Sigmoid colon (tissue), 7 donors: Measurements from ENCODE around the gene IGLON5. TPM values are rescaled to one million over a fixed set of nuclear protein-coding genes. Genes with fewer than 3 reads are reported as not detected.
A peak's percentile ranks its signal among the peaks of the same experiment; 100 is the strongest.

Experiments used
- DNase-seq: peaks from one replicate; pipeline ENCODE4 v3.0.0-alpha.2; 2019
- H3K27ac ChIP-seq, 4 donors: fragments of 200-600 bp; sonication (generic); one replicate each; pipeline ENCODE4 v1.5.1; 2016 to 2019; ENCODE audit warnings: mild to moderate bottlenecking in 1 of 4
- H3K27me3 ChIP-seq, 3 donors: fragments of 200-600 bp; sonication (generic); one replicate each; pipeline ENCODE4 v1.5.1; 2019; ENCODE audit warnings: mild to moderate bottlenecking in 1 of 3
- H3K36me3 ChIP-seq, 4 donors: fragments of 200-600 bp; sonication (generic); one replicate each; pipeline ENCODE4 v1.5.1; 2016 to 2019
- H3K4me1 ChIP-seq, 4 donors: fragments of 200-600 bp; sonication (generic); one replicate each; pipeline ENCODE4 v1.5.1; 2017 to 2019
- H3K4me3 ChIP-seq, 4 donors: fragments of 200-600 bp; sonication (generic); one replicate each; pipeline ENCODE4 v1.5.1; 2017 to 2019; ENCODE audit warnings: mild to moderate bottlenecking in 2 of 4, moderate library complexity in 1 of 4
- H3K9me3 ChIP-seq, 4 donors: fragments of 200-600 bp in 3 of 4; sonication (generic) in 3 of 4; one replicate each; pipeline versions ENCODE4 v1.5.1 to v1.6.1; 2013 to 2019
- CTCF ChIP-seq, 4 experiments: fragments of 450-650 bp in 3 of 4; fragments of 200-600 bp in 1 of 4; IDR thresholded peaks; one replicate each; pipeline ENCODE4 v1.5.1; 2016 to 2019; ENCODE audit warnings: antibody characterized with exemption in 4 of 4, mild to moderate bottlenecking in 3 of 4, moderate library complexity in 2 of 4
- EP300 ChIP-seq, 4 donors: sonication (generic); formaldehyde crosslinking; IDR thresholded peaks; one replicate each; pipeline ENCODE4 v1.6.1; 2017; ENCODE audit warnings: antibody characterized with exemption in 4 of 4
- POLR2A ChIP-seq, 2 donors: fragments of 450-650 bp; IDR thresholded peaks; one replicate each; pipeline ENCODE4 v1.6.1; 2016; ENCODE audit warnings: antibody characterized with exemption in 2 of 2, mild to moderate bottlenecking in 2 of 2, moderate library complexity in 2 of 2
- POLR2AphosphoS5 ChIP-seq, 4 donors: sonication (generic); formaldehyde crosslinking; IDR thresholded peaks; one replicate each; pipeline ENCODE4 v1.6.1; 2017; ENCODE audit warnings: antibody characterized with exemption in 4 of 4
- WGBS, 2 donors: extraction: QIAGEN DNeasy Blood & Tissue Kit; methylation state at CpG; one replicate each; pipeline ENCODE4 v1.1.7; 2013; 5-methylcytosine and 5-hydroxymethylcytosine counted together
- intact Hi-C: fragments of 100-400 bp; cut with DNase I; formaldehyde crosslinking; loops from one replicate; pipeline ENCODE4 v1.15.1; 2023
- polyA plus RNA-seq, 3 donors: library from polyadenylated mRNA; stranded (reverse); fragments of 200-250 nt; gene quantifications; one replicate each; pipeline ENCODE4 v1.2.3, GENCODE V29; 2013
- total RNA-seq, 4 donors: library from RNA; depleted of rRNA; stranded (reverse); fragments of >200 nt; gene quantifications; one replicate each; pipeline ENCODE4 v1.1.0, GENCODE V29; 2016
- donor health status: healthy with polysubstance abuse.
- donor health status: Bipolar disorder and iron deficiency.
- donor health status: healthy.

The IGLON5 gene
- total and polyA plus RNA-seq, 7 donors, result 0.26 to 1.4 TPM; not detected in 5

- intact Hi-C loops, result no loop called here
- Histone ChIP-seq H3K27me3 (peaks cover 2 to 15% (median 13%) of the 10 kb centered on the region in 3 donors), H3K9me3 (peaks cover 0 to 4% (median 0%) of the 10 kb centered on the region in 4 donors), H3K36me3 (no peaks in the 10 kb centered on the region), H3K27ac (no peak overlapping the region), H3K4me3 (no peak overlapping the region), H3K4me1 (peaks cover 0 to 8% (median 6%) of the 10 kb centered on the region in 4 donors)
- WGBS, 2 donors, result 90 to 93% methylated on average over 13 of the region's 13 CpGs
- TF ChIP-seq EP300 (IDR thresholded peaks at IDR 0.05) (no peak), CTCF (IDR thresholded peaks at IDR 0.05) (no peak), POLR2AphosphoS5 (IDR thresholded peaks at IDR 0.05) (no peak), POLR2A (IDR thresholded peaks at IDR 0.05) (no peak)
- no peak for DNase-seq
These were observed 22.5 kb downstream of the IGLON5 start for GRCh38 chr19:51333836-51334460.

- WGBS, 2 donors, result 96 to 97% methylated on average over 13 of the region's 13 CpGs
- H3K27ac ChIP-seq, result no peak overlapping the region
- no peak for TF ChIP-seq CTCF (IDR thresholded peaks at IDR 0.05)
- TF ChIP-seq POLR2AphosphoS5 (IDR thresholded peaks at IDR 0.05), result no peak
- TF ChIP-seq EP300 (IDR thresholded peaks at IDR 0.05), result no peak
- no peak for TF ChIP-seq POLR2A (IDR thresholded peaks at IDR 0.05)
- peaks cover 0 to 25% (median 18%) of the 10 kb centered on the region in 4 donors for H3K4me1 ChIP-seq
- no peaks in the 10 kb centered on the region for H3K9me3 ChIP-seq
- no peaks in the 10 kb centered on the region for H3K36me3 ChIP-seq
- intact Hi-C loops, result loop anchor here (5.0 kb wide), 2 partner anchors 235 to 550 kb away; partner anchors contain the start of genes ZNF175 and ZNF577
- no peak for DNase-seq
- no peak overlapping the region for H3K4me3 ChIP-seq
- no peaks in the 10 kb centered on the region for H3K27me3 ChIP-seq
These were observed 25.9 kb downstream of the IGLON5 start for GRCh38 chr19:51337141-51337860.

- no peak for DNase-seq
- Histone ChIP-seq H3K27me3 (no peaks in the 10 kb centered on the region), H3K27ac (no peak overlapping the region), H3K4me1 (peaks cover 0 to 25% (median 18%) of the 10 kb centered on the region in 4 donors), H3K4me3 (no peak overlapping the region), H3K9me3 (no peaks in the 10 kb centered on the region), H3K36me3 (no peaks in the 10 kb centered on the region)
- TF ChIP-seq POLR2AphosphoS5 (IDR thresholded peaks at IDR 0.05) (no peak), EP300 (IDR thresholded peaks at IDR 0.05) (no peak), POLR2A (IDR thresholded peaks at IDR 0.05) (no peak)
- intact Hi-C loops, result loop anchor here (1.0 to 5.0 kb wide), 4 partner anchors 56 to 549 kb away; partner anchors contain the start of genes ZNF175 and ZNF577
- WGBS, 2 donors, result 84 to 88% methylated on average over 19 of the region's 19 CpGs
These were observed 26.6 kb downstream of the IGLON5 start for GRCh38 chr19:51337861-51338562.

- no peaks in the 10 kb centered on the region for H3K27me3 ChIP-seq
- peak; percentile 77 to 87 (median 80) for TF ChIP-seq CTCF (IDR thresholded peaks at IDR 0.05)
- TF ChIP-seq POLR2AphosphoS5 (IDR thresholded peaks at IDR 0.05), result no peak
- no peak for TF ChIP-seq EP300 (IDR thresholded peaks at IDR 0.05)
- WGBS, 2 donors, result 3% methylated on average over 43 of the region's 43 CpGs
- peak overlapping the region; percentile 43 to 64 (median 56) for H3K4me3 ChIP-seq
- peak overlapping the region; percentile 69 to 92 (median 74) for H3K27ac ChIP-seq
- peak; percentile 91 for DNase-seq
- intact Hi-C loops, result loop anchor here (1.0 to 5.0 kb wide), 4 partner anchors 56 to 549 kb away; partner anchors contain the start of genes ZNF175 and ZNF577
- H3K9me3 ChIP-seq, result no peaks in the 10 kb centered on the region
- H3K36me3 ChIP-seq, result no peaks in the 10 kb centered on the region
- H3K4me1 ChIP-seq, result peaks cover 0 to 25% (median 18%) of the 10 kb centered on the region in 4 donors
These were observed 27.3 kb downstream of the IGLON5 start for GRCh38 chr19:51338563-51339312.
